Rectal smooth muscle tissue (tissue), 1 donor: ENCODE data around the gene CLPSL2.

Source experiments
- H3K27ac ChIP-seq: one replicate; pipeline ENCODE4 v1.7.0; 2013; ENCODE audit warnings: low read depth, low read length, inconsistent platforms
- H3K27me3 ChIP-seq: one replicate; pipeline ENCODE4 v1.7.0; 2013; ENCODE audit warnings: low read length; ENCODE audit not compliant: control insufficient read depth, insufficient read depth
- H3K36me3 ChIP-seq: one replicate; pipeline ENCODE4 v1.7.0; 2013; ENCODE audit warnings: low read length; ENCODE audit not compliant: control insufficient read depth, insufficient read depth
- H3K4me1 ChIP-seq: one replicate; pipeline ENCODE4 v1.7.0; 2013; ENCODE audit warnings: low read length; ENCODE audit not compliant: control insufficient read depth, insufficient read depth
- H3K4me3 ChIP-seq: one replicate; pipeline ENCODE4 v1.7.0; 2013; ENCODE audit warnings: low read length
- H3K9ac ChIP-seq: one replicate; pipeline ENCODE4 v1.7.0; 2013; ENCODE audit warnings: low read length

CLPSL2 gene

DNA sequence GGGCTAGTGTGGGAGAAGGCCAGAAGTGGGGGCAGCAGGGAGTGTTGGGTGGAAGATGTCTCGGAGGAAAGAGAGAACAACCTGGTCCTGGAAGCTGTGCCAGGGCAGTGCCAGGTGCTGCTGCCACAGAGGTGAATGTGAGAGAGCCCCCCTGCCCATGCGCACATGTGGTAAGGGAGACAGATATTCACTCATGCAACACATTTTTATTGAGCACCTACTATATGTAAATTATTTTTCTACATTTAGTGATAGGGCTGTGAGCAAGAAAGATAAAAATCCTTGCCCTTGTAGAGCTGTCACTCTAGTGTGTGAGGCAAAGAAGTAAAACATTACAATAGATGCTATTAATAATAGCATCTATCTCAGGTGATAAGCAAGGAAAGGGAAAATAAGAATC, 4.9 kb downstream of the CLPSL2 start:
- H3K36me3 ChIP-seq: no peaks in the 10 kb centered on the region
- H3K27ac ChIP-seq: no peak overlapping the region
- no peak overlapping the region for H3K9ac ChIP-seq
- H3K4me3 ChIP-seq: no peak overlapping the region
- no peaks in the 10 kb centered on the region for H3K4me1 ChIP-seq
- peaks cover 3% of the 10 kb centered on the region for H3K27me3 ChIP-seq

DNA sequence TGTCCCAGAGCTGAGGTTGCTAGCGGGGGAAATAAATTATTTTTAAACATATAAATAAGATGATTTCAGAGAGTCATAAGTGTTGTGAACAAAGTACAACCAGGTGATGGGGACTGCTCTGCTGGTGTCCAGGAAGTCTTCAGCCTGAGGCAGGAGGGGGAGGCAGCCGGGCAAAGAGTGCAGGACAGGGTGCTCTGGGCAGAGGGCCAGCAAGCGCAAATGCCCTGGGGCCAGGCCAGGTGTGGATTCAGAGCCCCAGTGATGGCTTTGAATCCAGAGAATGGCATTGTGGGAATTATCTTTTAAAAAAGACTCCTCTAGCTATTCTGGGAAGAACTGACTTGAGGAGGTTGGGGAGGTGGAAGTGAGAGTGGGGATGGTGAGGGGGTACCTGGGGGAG, 6.0 kb downstream of the CLPSL2 start:
- H3K4me1 ChIP-seq: no peaks in the 10 kb centered on the region
- H3K27me3 ChIP-seq: peaks cover 8% of the 10 kb centered on the region
- no peak overlapping the region for H3K9ac ChIP-seq
- no peak overlapping the region for H3K4me3 ChIP-seq
- no peaks in the 10 kb centered on the region for H3K36me3 ChIP-seq
- H3K27ac ChIP-seq: no peak overlapping the region

DNA sequence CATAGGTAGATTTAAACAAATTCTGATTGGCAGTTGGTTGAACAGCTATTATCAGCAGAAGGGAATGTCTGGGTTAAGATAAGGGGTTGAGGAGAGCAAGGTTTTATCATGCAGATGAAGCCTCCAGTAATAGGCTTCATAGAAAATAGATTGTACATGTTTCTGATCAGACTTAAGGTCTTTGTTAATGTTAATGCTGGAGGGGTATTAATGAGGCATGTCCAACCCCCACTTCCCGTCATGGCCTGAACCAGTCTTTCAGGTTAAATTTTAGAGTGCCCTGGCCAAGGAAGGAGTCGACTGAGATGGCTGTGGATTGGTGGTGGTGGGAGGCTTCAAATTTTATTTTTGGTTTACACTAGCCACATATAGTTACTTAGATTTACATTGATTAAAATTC, 7.8 kb downstream of the CLPSL2 start:
- Histone ChIP-seq H3K4me3 (no peak overlapping the region), H3K36me3 (no peaks in the 10 kb centered on the region), H3K4me1 (no peaks in the 10 kb centered on the region), H3K27ac (no peak overlapping the region), H3K27me3 (peaks cover 14% of the 10 kb centered on the region), H3K9ac (no peak overlapping the region)

DNA sequence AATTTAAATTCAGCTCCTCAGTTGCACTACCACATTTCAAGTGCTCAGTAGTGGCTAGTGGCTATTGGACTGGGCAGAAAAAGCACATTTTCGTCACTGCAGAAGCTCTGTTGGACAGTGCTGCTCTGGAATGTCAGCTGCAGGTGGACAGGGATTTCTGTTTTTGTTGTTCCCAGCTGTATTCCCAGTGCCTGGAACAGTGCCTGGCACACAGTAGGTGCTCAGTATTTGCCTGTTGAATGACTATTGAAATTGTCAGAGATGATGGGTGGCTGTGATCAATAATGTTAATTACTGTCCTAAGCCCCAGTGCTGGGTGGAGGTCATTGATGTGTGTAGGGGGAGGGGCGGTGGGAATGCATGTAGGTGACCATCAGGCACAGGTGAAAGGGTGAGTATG, 9.9 kb downstream of the CLPSL2 start:
- H3K4me3 ChIP-seq: no peak overlapping the region
- no peaks in the 10 kb centered on the region for H3K36me3 ChIP-seq
- H3K4me1 ChIP-seq: no peaks in the 10 kb centered on the region
- peaks cover 14% of the 10 kb centered on the region for H3K27me3 ChIP-seq
- H3K27ac ChIP-seq: no peak overlapping the region
- H3K9ac ChIP-seq: no peak overlapping the region

DNA sequence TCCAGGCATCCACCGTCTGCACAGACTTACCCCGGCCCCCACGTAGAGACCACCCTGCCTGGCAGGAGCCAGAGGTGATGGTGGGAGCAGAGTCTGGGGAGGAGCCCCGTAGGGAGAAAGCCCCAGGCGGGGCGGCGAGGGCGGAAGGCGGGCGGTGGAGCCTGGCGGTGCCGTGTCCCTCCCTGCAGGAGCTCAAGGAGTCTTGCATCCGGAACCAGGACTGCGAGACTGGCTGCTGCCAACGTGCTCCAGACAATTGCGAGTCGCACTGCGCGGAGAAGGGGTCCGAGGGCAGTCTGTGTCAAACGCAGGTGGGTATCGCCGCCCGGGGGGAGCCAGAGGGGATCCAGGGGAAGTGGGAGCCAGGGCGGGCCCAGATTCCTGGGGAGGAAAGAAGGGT, 10.4 kb downstream of the CLPSL2 start:
- H3K27me3 ChIP-seq: peaks cover 14% of the 10 kb centered on the region
- no peak overlapping the region for H3K27ac ChIP-seq
- H3K4me3 ChIP-seq: no peak overlapping the region
- H3K36me3 ChIP-seq: no peaks in the 10 kb centered on the region
- no peaks in the 10 kb centered on the region for H3K4me1 ChIP-seq
- no peak overlapping the region for H3K9ac ChIP-seq

DNA sequence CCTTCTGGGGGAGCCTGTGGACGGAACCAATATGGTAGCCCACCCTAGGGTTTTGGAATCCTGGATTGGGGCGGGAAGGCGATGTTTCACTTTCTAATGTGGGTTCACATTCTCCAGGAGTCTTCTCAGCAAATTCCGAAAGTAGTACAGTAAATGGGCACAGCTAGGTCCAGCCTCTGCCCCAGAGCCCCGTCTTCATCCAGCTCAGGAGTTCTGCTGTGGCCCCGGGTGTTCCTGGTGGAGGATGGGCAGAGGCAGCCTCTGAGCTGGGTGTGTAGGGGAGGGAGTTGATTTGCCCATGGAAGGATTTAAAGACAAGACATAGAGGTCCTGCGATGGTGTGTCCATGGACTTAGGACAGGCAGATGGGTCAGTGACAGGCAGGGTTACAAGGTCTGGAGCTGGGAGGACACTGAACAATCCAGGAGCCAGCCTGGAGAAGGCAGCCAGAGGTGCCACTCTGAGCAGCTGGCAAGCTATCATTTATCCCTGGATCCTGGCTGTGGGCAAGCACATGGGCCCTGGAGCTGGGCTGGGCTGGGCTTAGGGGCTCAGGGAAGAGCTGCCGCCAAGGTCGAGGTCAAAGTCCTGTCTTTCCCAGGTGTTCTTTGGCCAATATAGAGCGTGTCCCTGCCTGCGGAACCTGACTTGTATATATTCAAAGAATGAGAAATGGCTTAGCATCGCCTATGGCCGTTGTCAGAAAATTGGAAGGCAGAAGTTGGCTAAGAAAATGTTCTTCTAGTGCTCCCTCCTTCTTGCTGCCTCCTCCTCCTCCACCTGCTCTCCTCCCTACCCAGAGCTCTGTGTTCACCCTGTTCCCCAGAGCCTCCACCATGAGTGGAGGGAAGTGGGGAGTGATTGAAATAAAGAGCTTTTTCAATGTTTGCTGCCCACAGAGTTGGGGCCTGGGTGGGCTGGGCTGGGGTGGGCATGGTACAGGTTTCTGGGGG, 11.1 kb downstream of the CLPSL2 start:
- Histone ChIP-seq H3K4me1 (no peaks in the 10 kb centered on the region), H3K27ac (no peak overlapping the region), H3K27me3 (peaks cover 14% of the 10 kb centered on the region), H3K9ac (no peak overlapping the region), H3K4me3 (no peak overlapping the region), H3K36me3 (no peaks in the 10 kb centered on the region)

DNA sequence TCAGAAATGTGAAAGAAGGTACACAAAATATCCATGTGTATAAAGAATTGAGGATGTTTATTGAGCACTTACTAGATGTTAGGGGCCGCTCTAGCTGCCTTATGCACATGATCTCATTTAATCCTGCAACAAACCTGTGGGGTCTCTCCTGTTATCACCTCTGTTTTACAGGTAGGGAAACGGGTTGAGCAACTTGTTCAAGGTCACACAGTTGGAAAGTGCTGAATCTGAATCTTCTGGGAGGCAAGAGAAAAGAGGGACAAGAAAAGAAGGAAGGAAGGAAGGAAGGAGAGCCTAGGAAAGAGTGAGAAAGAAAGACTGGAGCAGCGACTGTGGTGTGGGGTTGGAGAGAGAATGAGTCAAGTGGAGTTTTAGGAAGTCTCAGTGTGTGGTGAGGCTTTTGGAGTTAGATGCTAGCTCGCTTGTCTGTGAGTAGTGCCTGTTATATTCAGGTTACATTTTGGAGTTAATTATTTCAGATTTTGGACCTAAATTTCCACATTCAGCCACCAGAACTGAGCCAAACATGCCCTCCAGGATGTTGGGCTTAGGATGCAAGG, 12.1 kb downstream of the CLPSL2 start:
- Histone ChIP-seq H3K36me3 (no peaks in the 10 kb centered on the region), H3K27me3 (peaks cover 14% of the 10 kb centered on the region), H3K4me3 (no peak overlapping the region), H3K4me1 (no peaks in the 10 kb centered on the region), H3K9ac (no peak overlapping the region), H3K27ac (no peak overlapping the region)

DNA sequence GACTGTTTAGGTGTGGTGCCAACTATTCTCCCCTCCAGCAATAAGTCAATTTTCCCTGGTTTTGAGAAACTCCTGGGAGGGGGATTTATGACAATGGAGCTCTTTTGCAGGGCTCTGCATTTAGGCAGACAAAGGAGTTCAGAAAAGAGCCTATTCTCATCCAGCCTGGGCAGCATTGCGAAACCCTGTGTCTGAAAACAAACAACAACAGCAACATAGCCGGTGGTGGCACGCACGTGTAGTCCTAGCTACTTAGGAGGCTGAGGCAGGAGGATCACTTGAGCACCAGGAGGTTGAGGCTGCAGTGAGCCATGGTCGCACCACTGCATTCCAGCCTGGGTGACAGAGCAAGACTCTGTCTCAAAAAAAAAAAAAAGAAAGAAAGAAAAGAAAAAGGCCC, 14.3 kb downstream of the CLPSL2 start:
- Histone ChIP-seq H3K9ac (no peak overlapping the region), H3K4me3 (no peak overlapping the region), H3K27ac (no peak overlapping the region), H3K27me3 (peaks cover 14% of the 10 kb centered on the region), H3K4me1 (no peaks in the 10 kb centered on the region), H3K36me3 (no peaks in the 10 kb centered on the region)

DNA sequence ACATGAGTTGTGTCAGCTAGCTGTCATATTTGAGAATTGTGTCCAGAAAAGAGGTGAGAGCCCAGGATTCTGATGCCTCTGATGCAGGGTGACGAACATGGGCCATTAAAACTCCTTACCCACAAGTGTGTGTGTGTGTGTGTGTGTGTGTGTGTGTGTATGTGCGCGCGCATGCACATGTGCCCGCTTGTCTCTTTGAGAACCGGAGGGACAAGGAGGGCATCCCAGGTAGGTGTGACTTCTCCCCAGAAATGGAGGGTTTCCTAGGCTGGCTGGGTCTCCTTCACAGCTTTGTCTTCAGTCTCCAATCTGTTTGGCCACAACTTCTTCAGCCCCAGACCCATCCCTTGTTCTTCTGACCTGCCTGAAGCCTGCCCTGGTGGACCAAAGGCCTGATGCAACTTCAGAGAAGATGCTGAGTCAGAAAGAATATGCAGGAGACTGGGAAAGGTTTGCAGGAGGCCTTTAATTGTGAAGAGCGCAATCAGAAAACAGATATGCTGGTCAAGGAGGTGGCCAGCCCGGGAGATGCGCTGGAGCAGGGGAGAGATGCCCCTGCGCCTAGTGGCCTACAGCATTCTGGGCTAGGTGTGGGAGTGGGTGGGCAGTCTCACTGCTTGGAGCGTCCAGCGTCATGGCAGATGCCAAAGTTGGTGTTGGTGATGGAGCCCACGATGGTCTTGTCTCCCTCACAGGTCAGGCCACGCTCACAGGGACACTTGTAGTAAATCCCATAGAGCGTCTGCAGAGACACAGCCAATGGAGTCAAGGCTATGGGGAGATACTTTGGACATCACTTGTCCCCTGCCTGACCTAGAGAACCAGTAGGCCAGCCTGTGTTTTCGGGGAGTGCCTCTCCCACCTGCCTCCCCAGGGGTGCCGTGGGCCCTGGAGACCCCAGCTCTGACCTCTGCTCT, 18.4 kb downstream of the CLPSL2 start:
- no peak overlapping the region for H3K4me3 ChIP-seq
- H3K9ac ChIP-seq: no peak overlapping the region
- H3K27ac ChIP-seq: no peak overlapping the region
- H3K27me3 ChIP-seq: no peaks in the 10 kb centered on the region
- H3K36me3 ChIP-seq: no peaks in the 10 kb centered on the region
- H3K4me1 ChIP-seq: no peaks in the 10 kb centered on the region

DNA sequence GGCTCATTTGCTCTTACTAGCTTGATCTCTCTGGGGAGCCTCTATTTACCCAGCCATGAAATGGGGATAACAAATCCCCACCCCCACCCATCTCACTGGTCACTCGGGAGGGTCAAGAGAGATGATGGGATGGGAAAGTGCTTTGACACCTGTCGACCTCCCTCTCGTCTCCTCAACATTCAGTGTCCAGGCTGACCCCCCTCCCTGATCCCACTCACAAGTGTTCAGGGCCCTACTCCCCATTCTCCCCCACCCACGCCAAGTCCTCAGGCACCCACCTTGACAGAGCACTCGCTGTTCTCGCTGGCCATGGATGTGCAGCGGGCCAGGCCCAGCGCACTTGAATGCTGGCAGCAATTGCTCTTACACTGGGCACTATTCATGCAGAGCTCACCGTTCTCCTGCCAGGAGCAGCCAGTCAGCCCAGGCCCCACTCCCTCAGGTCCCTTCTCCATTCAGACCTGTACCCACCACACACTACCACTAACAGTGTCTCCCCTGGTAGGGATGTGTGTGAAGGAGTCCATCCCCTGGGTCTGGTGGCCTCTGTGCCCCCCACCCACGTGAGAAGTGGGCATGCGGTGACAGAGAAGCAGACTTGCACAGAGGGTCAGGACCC, 19.2 kb downstream of the CLPSL2 start:
- no peak overlapping the region for H3K9ac ChIP-seq
- no peaks in the 10 kb centered on the region for H3K27me3 ChIP-seq
- H3K4me3 ChIP-seq: no peak overlapping the region
- no peaks in the 10 kb centered on the region for H3K4me1 ChIP-seq
- H3K27ac ChIP-seq: no peak overlapping the region
- H3K36me3 ChIP-seq: no peaks in the 10 kb centered on the region

DNA sequence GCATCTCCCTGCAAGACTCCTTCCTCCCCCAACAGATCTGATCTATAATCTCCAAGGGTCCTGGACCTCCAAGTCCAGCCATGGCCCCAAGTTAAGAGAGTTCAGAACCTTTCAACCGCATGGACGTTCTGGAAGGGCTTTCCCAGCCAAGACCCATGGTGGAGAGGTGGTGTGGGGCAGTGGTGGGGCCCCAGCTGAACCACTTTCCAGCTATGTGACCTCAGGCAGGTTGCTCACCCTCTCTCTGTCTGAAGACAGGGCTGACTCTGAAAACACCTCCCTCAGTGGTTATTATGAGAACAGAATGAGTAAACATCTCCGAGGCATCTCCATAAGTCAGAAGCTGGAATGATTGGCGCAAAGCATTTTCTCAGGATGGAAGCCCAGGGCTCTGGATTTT, 19.8 kb downstream of the CLPSL2 start:
- Histone ChIP-seq H3K9ac (no peak overlapping the region), H3K4me3 (no peak overlapping the region), H3K4me1 (no peaks in the 10 kb centered on the region), H3K27me3 (no peaks in the 10 kb centered on the region), H3K36me3 (no peaks in the 10 kb centered on the region), H3K27ac (no peak overlapping the region)
